NB4 (cell line): ENCODE data around the gene LZTFL1.

Experiments used
- CTCF ChIP-seq: IDR thresholded peaks from one replicate; pipeline ENCODE4 v1.5.1; 2012; ENCODE audit warnings: low read depth, low read length
- MAX ChIP-seq: IDR thresholded peaks from 2 replicates; pipeline ENCODE4 v1.6.1; 2011; ENCODE audit warnings: low read depth, low read length

DNA sequence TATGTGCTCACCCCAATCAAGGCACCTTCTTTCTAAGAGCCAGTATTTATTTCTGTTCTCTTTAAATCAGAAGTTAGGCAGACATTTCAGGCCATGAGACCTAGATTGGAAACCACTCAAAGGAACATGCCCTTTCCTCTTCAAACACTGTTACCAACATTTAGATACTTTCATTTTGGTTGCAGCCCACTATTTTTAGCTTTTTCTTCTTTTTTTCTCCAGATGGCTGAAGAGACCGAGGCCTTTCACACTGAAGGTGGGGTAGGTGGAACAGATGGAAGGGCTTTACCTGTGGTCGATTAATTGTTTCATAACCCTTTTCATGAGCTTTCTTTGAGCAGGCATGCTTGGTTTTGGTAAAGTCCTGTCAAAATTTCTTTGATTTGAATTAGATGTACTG is 10.9 kb upstream of the LZTFL1 start:
- TF ChIP-seq MAX (no peak), CTCF (no peak)
